Panc1 (cell line): Measurements from ENCODE around the gene DDX42. TPM values are rescaled to one million over a fixed set of nuclear protein-coding genes. Genes with fewer than 3 reads are reported as not detected.
"Not testable (repeated sequence)": the region's sequence is repeated elsewhere in the genome, so short reads cannot be mapped to it uniquely, and the experiment has no call there.

ENCODE experiments used
- ATAC-seq: fragments of 200-7000 bp; cut with Tn5 transposase; 2 replicates; pipeline ENCODE4 v1.9.1; 2020; ENCODE audit warnings: mild to moderate bottlenecking, moderate library complexity
- BruUV-seq: library from RNA; stranded (reverse); fragments of 400-500 nt; replicated peaks from 2 replicates; lab custom pipeline; 2021; lab: Mats Ljungman, UMichigan
- CTCF ChIA-PET: fragments of 300-600 bp; sonication (Branson Sonifier 250); formaldehyde crosslinking; loops from one replicate; lab custom pipeline; 2022; ENCODE audit warnings: antibody characterized with exemption; lab: Charles Lee
- POLR2A ChIA-PET: fragments of 300-600 bp; sonication (Branson Sonifier 250); formaldehyde crosslinking; loops from one replicate; lab custom pipeline; 2022; ENCODE audit warnings: antibody characterized with exemption; lab: Charles Lee
- DNase-seq: peaks from one replicate; pipeline ENCODE4 v3.0.0-alpha.2; 2010; ENCODE audit warnings: low read depth, low spot score
- H3K27ac ChIP-seq: 2 replicates; pipeline ENCODE4 v1.5.1; 2011; ENCODE audit warnings: mild to moderate bottlenecking, low read length, inconsistent platforms
- H3K27me3 ChIP-seq: fragments of 200-500 bp; sonication (Bioruptor generic); 2 replicates; pipeline ENCODE4 v1.6.0; 2014; ENCODE audit warnings: low read length, inconsistent platforms; ENCODE audit not compliant: control insufficient read depth, insufficient read depth
- H3K36me3 ChIP-seq: fragments of 200-500 bp; sonication (Bioruptor generic); 2 replicates; pipeline ENCODE4 v1.5.1; 2014; ENCODE audit warnings: inconsistent platforms, mild to moderate bottlenecking, low read length, moderate library complexity; ENCODE audit not compliant: control insufficient read depth, insufficient read depth
- H3K4me1 ChIP-seq: 2 replicates; pipeline ENCODE4 v1.5.1; 2011; ENCODE audit warnings: inconsistent platforms, mild to moderate bottlenecking, low read length, moderate library complexity; ENCODE audit not compliant: control insufficient read depth, insufficient read depth
- H3K4me3 ChIP-seq, 2 experiments: 2 replicates each; pipeline ENCODE4 v1.5.1; 2011 to 2012; ENCODE audit warnings: low read depth in 2 of 2, low read length in 2 of 2, mild to moderate bottlenecking in 2 of 2, inconsistent platforms in 1 of 2, moderate library complexity in 1 of 2
- H3K9me3 ChIP-seq: fragments of 200-500 bp; sonication (Bioruptor generic); 2 replicates; pipeline ENCODE4 v1.5.1; 2014; ENCODE audit warnings: low read depth, mild to moderate bottlenecking, inconsistent platforms, low read length, moderate library complexity; ENCODE audit not compliant: control insufficient read depth, insufficient read depth
- POLR2AphosphoS5 ChIP-seq: IDR thresholded peaks from 2 replicates; pipeline ENCODE4 v1.6.1; 2012; ENCODE audit warnings: mild to moderate bottlenecking, low read depth, low read length, moderate library complexity
- SIN3A ChIP-seq: IDR thresholded peaks from 2 replicates; pipeline ENCODE4 v1.6.1; 2012; ENCODE audit warnings: low read depth, mild to moderate bottlenecking, low read length, moderate library complexity, borderline replicate concordance; ENCODE audit not compliant: insufficient read depth
- TCF7L2 ChIP-seq: IDR thresholded peaks from 2 replicates; pipeline ENCODE4 v1.6.1; 2011; ENCODE audit warnings: mild to moderate bottlenecking, low read depth, low read length, inconsistent platforms
- in situ Hi-C: cut with HindIII; loops from 2 replicates; pipeline ENCODE4 v1.10.0; 2016; ENCODE audit warnings: low sequenced_read_pairs, low pct_unique_long_range_greater_than_20kb
- intact Hi-C: fragments of 100-400 bp; cut with micrococcal nuclease; formaldehyde crosslinking; loops from one replicate; pipeline ENCODE4 v1.10.0; 2022; ENCODE audit not compliant: unreplicated experiment
- total RNA-seq: library from RNA; stranded (reverse); gene quantifications from one replicate; pipeline ENCODE4 v1.2.1, GENCODE V29; 2021; ENCODE audit not compliant: unreplicated experiment
- TF ChIP-seq, protein P1 (sequence below), 2 experiments: IDR thresholded peaks; 2 replicates each; pipeline ENCODE4 v1.6.1; 2011 to 2012; ENCODE audit warnings: low read depth in 2 of 2, control low read depth in 1 of 2, low read length in 1 of 2, mild to moderate bottlenecking in 1 of 2, moderate library complexity in 1 of 2; ENCODE audit not compliant: insufficient read depth in 1 of 2
- TF ChIP-seq, protein P2 (sequence below): fragments of 450-650 bp; IDR thresholded peaks from 2 replicates; pipeline ENCODE4 v1.5.1; 2017; ENCODE audit warnings: mild to moderate bottlenecking

DDX42 gene
- total RNA-seq, 1 experiment from 2014 or later = 89.6 TPM

- POLR2A ChIA-PET = no interaction called here
- no peaks in the 10 kb centered on the region for H3K9me3 ChIP-seq
- DNase-seq (no peak), ATAC-seq (no peak)
- no peaks in the 10 kb centered on the region for H3K27me3 ChIP-seq
- H3K4me3 ChIP-seq = no peak overlapping the region
- no peak overlapping the region for H3K27ac ChIP-seq
- intact Hi-C loops (no loop called here), in situ Hi-C loops (no loop called here)
- no peaks in the 10 kb centered on the region for H3K4me1 ChIP-seq
- TF ChIP-seq, protein P1, sequence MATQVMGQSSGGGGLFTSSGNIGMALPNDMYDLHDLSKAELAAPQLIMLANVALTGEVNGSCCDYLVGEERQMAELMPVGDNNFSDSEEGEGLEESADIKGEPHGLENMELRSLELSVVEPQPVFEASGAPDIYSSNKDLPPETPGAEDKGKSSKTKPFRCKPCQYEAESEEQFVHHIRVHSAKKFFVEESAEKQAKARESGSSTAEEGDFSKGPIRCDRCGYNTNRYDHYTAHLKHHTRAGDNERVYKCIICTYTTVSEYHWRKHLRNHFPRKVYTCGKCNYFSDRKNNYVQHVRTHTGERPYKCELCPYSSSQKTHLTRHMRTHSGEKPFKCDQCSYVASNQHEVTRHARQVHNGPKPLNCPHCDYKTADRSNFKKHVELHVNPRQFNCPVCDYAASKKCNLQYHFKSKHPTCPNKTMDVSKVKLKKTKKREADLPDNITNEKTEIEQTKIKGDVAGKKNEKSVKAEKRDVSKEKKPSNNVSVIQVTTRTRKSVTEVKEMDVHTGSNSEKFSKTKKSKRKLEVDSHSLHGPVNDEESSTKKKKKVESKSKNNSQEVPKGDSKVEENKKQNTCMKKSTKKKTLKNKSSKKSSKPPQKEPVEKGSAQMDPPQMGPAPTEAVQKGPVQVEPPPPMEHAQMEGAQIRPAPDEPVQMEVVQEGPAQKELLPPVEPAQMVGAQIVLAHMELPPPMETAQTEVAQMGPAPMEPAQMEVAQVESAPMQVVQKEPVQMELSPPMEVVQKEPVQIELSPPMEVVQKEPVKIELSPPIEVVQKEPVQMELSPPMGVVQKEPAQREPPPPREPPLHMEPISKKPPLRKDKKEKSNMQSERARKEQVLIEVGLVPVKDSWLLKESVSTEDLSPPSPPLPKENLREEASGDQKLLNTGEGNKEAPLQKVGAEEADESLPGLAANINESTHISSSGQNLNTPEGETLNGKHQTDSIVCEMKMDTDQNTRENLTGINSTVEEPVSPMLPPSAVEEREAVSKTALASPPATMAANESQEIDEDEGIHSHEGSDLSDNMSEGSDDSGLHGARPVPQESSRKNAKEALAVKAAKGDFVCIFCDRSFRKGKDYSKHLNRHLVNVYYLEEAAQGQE (IDR thresholded peaks at IDR 0.05; ENCODE audit: insufficient read depth in 1 of 2, low read depth in 2 of 2, low read length in 1 of 2) = no peak
- TF ChIP-seq TCF7L2 (no peak), POLR2AphosphoS5 (no peak), SIN3A (no peak)
- TF ChIP-seq, protein P2, sequence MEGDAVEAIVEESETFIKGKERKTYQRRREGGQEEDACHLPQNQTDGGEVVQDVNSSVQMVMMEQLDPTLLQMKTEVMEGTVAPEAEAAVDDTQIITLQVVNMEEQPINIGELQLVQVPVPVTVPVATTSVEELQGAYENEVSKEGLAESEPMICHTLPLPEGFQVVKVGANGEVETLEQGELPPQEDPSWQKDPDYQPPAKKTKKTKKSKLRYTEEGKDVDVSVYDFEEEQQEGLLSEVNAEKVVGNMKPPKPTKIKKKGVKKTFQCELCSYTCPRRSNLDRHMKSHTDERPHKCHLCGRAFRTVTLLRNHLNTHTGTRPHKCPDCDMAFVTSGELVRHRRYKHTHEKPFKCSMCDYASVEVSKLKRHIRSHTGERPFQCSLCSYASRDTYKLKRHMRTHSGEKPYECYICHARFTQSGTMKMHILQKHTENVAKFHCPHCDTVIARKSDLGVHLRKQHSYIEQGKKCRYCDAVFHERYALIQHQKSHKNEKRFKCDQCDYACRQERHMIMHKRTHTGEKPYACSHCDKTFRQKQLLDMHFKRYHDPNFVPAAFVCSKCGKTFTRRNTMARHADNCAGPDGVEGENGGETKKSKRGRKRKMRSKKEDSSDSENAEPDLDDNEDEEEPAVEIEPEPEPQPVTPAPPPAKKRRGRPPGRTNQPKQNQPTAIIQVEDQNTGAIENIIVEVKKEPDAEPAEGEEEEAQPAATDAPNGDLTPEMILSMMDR = no peak
- BruUV-seq = no TSS peak
- CTCF ChIA-PET = no interaction called here
- no peaks in the 10 kb centered on the region for H3K36me3 ChIP-seq
These were observed 80.7 kb downstream of the DDX42 start for GRCh38 chr17:63854709-63855108.

GRCh38 chr17:63855185-63855584 lies 81.2 kb downstream of the DDX42 start:
- TF ChIP-seq, protein P2 = no peak
- TF ChIP-seq, protein P1 (IDR thresholded peaks at IDR 0.05; ENCODE audit: insufficient read depth in 1 of 2, low read depth in 2 of 2, low read length in 1 of 2) = no peak
- TF ChIP-seq SIN3A (no peak), POLR2AphosphoS5 (no peak), TCF7L2 (no peak)
- ChIA-PET CTCF (no interaction called here), POLR2A (no interaction called here)
- Histone ChIP-seq H3K9me3 (no peaks in the 10 kb centered on the region), H3K27me3 (no peaks in the 10 kb centered on the region), H3K4me1 (no peaks in the 10 kb centered on the region), H3K4me3 (no peak overlapping the region), H3K27ac (no peak overlapping the region), H3K36me3 (no peaks in the 10 kb centered on the region)
- ATAC-seq (no peak), DNase-seq (no peak)
- BruUV-seq = no TSS peak
- intact Hi-C loops = no loop called here
- in situ Hi-C loops = no loop called here

GRCh38 chr17:63856425-63856824 lies 82.5 kb downstream of the DDX42 start:
- H3K27me3 ChIP-seq, BruUV-seq, H3K27ac ChIP-seq, H3K4me3 ChIP-seq, H3K4me1 ChIP-seq, H3K36me3 ChIP-seq, H3K9me3 ChIP-seq, DNase-seq, CTCF ChIA-PET, in situ Hi-C loops, intact Hi-C loops, ATAC-seq, POLR2A ChIA-PET: not testable (repeated sequence)
